Coronary artery (tissue), 2 donors: ENCODE measurements around the gene MGA.
"Not testable (repeated sequence)": the region's sequence is repeated elsewhere in the genome, so short reads cannot be mapped to it uniquely, and the experiment has no call there.

ENCODE experiments used
- DNase-seq: peaks from one replicate; pipeline ENCODE4 v3.0.0-alpha.2; 2017; ENCODE audit warnings: low spot score
- H3K27ac ChIP-seq, 2 donors: fragments of 200-600 bp; sonication (generic); one replicate each; pipeline ENCODE4 v1.5.1; 2016 to 2019
- H3K4me3 ChIP-seq: fragments of 200-600 bp; sonication (generic); 2 replicates; pipeline ENCODE4 v1.5.1; 2016; ENCODE audit warnings: mild to moderate bottlenecking, moderate library complexity
- TF ChIP-seq, protein P1 (sequence below): fragments of 200-600 bp; sonication (generic); IDR thresholded peaks from one replicate; pipeline ENCODE4 v1.5.1; 2019; ENCODE audit warnings: antibody characterized with exemption

The MGA gene

DNA sequence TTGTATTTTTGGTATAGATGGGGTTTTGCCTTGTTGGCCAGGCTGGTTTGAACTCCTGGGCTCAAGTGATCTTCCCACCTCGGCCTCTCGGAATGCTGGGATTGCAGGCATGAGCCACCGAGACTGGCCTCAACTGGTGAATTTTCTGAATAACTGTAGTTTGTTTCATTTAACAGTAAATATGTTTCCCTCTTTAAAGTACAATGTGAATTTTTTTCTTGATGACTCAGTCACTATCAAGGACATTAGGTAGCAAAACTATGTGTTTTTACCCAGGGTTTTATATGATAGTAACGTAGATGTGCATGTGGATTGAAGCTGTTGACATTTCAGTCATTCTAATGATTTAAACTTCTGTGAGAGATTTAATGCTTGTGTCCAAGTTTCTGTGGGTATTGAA is 73.9 kb downstream of the MGA start:
- Histone ChIP-seq H3K27ac (no peak overlapping the region), H3K4me3 (no peak overlapping the region)
- no peak for DNase-seq
- TF ChIP-seq, protein P1, sequence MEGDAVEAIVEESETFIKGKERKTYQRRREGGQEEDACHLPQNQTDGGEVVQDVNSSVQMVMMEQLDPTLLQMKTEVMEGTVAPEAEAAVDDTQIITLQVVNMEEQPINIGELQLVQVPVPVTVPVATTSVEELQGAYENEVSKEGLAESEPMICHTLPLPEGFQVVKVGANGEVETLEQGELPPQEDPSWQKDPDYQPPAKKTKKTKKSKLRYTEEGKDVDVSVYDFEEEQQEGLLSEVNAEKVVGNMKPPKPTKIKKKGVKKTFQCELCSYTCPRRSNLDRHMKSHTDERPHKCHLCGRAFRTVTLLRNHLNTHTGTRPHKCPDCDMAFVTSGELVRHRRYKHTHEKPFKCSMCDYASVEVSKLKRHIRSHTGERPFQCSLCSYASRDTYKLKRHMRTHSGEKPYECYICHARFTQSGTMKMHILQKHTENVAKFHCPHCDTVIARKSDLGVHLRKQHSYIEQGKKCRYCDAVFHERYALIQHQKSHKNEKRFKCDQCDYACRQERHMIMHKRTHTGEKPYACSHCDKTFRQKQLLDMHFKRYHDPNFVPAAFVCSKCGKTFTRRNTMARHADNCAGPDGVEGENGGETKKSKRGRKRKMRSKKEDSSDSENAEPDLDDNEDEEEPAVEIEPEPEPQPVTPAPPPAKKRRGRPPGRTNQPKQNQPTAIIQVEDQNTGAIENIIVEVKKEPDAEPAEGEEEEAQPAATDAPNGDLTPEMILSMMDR, result no peak

DNA sequence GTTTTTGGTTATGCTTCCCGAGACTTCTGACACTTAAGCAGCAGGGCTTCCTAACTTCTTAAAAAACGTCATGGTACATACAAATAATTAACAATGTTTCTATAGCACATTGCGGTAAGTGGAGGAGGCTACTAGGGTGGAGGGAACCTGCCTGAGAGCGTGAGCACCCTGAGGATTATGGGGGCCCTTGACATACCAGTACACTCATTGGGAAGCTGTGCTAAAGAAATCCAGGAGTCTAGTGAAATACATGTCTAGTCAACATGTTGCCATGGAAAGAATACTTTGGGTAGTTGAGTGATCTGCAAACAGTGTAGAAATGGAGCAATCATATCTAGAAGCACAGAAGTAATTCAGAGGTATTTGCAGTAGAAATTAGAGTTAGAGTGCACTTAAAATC is 74.8 kb downstream of the MGA start:
- Histone ChIP-seq H3K4me3 (no peak overlapping the region), H3K27ac (no peak overlapping the region)
- TF ChIP-seq, protein P1, result no peak
- no peak for DNase-seq

DNA sequence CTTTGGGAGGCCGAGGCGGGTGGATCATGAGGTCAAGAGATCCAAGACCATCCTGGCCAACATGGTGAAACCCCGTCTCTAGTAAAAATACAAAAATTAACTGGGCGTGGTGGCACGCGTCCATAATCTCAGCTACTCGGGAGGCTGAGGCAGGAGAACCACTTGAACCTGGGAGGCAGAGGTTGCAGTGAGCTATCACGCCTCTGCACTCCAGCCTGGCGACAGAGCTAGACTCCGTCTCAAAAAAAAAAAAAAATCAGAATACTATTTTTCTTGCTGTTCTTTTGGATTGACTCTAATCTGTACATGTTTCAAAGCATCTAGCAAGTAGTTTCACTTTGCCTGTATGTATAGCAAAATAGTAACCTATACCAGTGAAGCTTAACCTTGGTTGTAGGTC is 75.3 kb downstream of the MGA start:
- not testable (repeated sequence) for H3K4me3 ChIP-seq, DNase-seq, H3K27ac ChIP-seq

DNA sequence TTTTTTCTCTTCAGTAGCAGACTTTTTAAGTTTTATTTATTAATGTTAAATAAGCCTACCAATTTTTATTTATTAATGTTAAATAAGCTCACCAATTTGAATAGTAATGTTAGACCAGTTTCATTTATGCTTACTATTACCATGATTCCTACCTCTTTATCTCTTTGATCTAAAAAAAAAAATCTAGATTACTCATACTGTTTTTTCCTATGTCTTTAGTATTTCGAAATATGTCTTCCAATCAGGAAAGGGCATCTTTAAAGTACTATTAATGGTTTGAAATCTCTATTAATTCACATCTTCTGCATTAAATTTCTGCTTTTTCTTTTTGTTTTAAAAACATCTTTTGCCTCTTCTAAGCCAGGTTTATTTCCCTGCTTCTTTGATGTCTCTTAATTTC is 86.6 kb downstream of the MGA start:
- DNase-seq, result no peak
- no peak overlapping the region for H3K4me3 ChIP-seq

GRCh38 chr15:41756198-41756597 is 96.0 kb downstream of the MGA start:
- H3K4me3 ChIP-seq, result no peak overlapping the region
- no peak for DNase-seq
- TF ChIP-seq, protein P1, result no peak
- no peak overlapping the region for H3K27ac ChIP-seq

More for the DNA sequence above, 86.6 kb downstream of the MGA start:
- H3K27ac ChIP-seq, result no peak overlapping the region
- TF ChIP-seq, protein P1, result no peak

- TF ChIP-seq, protein P1, result peak; percentile 66
- Histone ChIP-seq H3K4me3 (no peak overlapping the region), H3K27ac (no peak overlapping the region)
- DNase-seq, result no peak
Observed at GRCh38 chr15:41772720-41773331, 112.6 kb downstream of the MGA start.

- peak overlapping the region; percentile 81 for H3K4me3 ChIP-seq
- TF ChIP-seq, protein P1, result no peak
- DNase-seq, result no peak
- peak overlapping the region; percentile 89 to 90 for H3K27ac ChIP-seq
Observed at GRCh38 chr15:41773332-41773728, 113.1 kb downstream of the MGA start.

- no peak for DNase-seq
- Histone ChIP-seq H3K4me3 (peak overlapping the region; percentile 81), H3K27ac (peak overlapping the region; percentile 89 to 90)
- TF ChIP-seq, protein P1, result no peak
Observed at GRCh38 chr15:41773729-41774061, 113.5 kb downstream of the MGA start.
